ENCODE data around the gene CEP57L1.
"Not testable (repeated sequence)": the region's sequence is repeated elsewhere in the genome, so short reads cannot be mapped to it uniquely, and the experiment has no call there.

The CEP57L1 gene

DNA sequence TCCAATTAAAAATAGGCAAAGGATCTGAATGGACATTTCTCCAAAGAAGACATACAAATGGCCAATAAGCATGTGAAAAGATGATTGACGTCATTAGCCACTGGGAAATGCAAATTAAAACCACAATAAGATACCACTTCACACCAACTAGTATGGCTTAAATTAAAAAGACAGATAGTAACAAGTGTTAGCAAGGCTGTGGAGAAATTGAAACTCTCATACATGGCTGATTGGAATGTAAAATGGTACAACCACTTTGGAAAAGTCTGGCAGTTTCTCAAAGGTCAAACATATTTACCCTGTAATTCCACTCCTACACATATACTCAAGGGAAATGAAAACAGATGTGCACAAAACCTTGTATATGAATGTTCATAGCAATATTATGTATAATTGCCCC, 83.6 kb downstream of the CEP57L1 start:
- no peak for DNase-seq

DNA sequence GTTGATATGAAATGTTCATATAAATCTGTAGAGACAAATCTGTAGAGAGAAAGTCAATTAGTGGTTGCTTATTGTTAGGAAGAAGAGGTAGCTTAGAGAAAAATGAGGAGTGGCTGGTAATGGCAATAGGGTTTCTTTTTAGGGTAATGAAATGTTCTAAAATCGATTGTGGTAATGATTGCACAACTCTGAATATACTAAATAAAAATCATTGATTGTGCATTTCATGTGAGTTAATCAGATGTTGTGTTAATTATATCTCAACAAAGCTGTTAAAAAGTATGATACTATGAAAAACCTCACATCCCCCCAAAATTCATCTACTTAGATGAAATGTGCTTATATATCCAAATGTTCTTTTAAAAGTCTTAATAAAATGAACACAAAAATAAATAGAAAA, 84.2 kb downstream of the CEP57L1 start:
- no peak for DNase-seq

DNA sequence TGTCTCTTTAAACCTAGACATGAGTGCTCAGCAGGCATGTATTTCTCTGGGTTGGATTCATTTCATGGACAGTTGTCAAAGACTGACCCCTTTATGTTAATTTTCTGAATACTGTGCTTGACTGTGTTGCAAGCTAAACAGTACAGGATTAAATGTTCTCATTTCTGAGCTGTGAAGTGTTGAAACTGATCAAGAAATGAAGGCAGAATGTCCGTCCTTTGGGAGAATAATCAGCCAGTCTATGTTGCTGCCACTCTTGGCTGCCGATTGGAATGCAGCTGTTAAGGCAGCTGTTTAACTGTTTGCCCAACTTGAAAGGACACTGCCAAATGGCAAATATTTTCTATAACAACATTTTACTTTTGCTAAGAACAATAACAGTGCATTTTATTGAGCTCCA, 87.3 kb downstream of the CEP57L1 start:
- no peak for DNase-seq

- DNase-seq = no peak
These were observed 87.9 kb downstream of the CEP57L1 start for GRCh38 chr6:109183109-109183650.

GRCh38 chr6:109184638-109185037, 89.3 kb downstream of the CEP57L1 start:
- no peak for DNase-seq

DNA sequence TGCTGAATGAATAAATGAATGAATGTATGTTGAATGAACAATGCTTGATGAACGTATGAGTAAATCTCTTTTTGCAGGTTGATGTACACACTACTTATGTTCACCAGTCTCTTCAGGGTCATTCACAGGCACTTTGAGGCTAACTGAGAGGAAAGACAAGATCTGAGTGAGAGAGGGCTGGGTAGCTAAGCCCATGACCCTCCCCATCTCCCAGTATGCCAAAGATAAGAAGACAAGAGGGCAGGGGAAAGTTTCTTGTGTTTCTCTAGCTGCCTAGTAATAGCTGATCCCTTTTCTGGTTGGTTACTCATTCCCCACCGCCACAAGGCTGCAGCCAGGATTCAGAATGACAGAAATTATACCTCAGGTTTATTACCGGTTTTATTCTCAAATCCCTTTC, 90.7 kb downstream of the CEP57L1 start:
- DNase-seq = no peak

- DNase-seq = peak; percentile 21
These were observed 92.2 kb downstream of the CEP57L1 start for GRCh38 chr6:109187399-109188114.

DNA sequence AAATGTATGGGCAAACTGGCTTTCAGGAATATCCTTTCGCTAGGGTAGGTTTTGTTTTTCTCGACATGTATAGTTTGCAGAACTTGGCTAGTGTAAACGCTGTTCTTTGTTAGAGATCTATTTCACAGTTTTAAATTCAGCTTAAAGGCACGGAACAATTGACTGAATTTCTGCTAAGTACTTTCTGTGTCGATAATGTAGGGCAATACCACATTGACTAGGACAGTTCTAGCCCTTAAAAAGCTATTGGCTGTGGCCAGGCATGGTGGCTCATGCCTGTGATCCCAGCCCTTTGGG, 92.8 kb downstream of the CEP57L1 start:
- no peak for DNase-seq

- DNase-seq = not testable (repeated sequence)
These were observed 96.1 kb downstream of the CEP57L1 start for GRCh38 chr6:109191368-109191767.

DNA sequence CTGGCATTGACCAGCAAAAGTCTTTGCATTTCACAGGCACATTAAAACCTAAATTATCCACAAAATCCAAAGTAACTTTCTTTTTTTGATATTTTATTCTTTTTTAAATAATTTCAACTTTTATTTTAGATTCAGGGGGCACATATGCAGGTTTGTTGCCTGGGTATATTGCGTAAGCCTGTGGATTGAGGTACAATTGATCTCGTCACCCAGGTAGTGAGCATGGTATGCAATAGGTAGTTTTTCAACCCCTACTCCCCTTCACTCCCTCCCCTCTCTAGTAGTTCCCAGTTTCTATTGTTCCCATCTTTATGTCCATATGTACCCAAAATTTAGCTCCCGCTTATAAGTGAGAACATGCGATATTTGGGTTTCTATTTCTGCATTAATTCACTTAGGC, 97.6 kb downstream of the CEP57L1 start:
- no peak for DNase-seq

GRCh38 chr6:109194880-109195279, 99.6 kb downstream of the CEP57L1 start:
- no peak for DNase-seq

- no peak for DNase-seq
These were observed 101.8 kb downstream of the CEP57L1 start for GRCh38 chr6:109197061-109197460.

GRCh38 chr6:109202409-109203264, 107.3 kb downstream of the CEP57L1 start:
- no peak for DNase-seq

DNA sequence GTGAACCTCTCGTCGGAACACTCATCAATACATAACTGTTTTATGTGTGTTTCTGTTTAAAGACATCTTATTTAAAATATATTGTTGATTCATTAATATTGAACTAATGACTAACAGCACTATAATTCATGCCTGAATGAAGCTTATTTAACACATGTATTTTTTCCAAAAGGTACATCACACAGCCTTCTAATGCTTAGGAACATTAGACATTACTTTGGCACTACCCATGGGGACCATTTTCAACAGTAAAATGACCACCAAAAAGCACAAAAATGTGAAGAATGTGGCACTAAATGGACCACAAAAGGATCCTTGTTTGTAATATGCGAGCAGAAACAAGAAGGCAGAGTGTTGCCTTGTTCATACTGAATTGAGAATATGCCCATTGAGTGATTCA, 109.2 kb downstream of the CEP57L1 start:
- DNase-seq = no peak

DNA sequence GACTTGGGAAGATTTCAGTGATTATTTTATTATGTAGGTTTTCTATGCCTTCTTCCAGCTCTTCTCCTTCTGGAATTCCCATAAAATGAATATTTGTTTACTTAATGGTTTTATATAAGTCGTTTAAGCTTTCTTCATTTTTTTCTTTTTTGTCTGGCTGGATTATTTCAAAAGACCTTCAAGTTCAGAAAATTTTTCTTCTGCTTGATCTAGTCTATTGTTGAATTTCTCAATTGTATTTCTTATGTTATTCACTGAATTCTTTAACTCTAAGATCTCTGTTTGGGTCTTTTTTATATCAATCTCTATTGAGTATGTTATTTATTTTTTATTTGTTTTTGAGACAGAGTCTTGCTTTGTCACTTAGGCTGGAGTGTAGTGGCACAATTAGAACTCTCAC, 117.4 kb downstream of the CEP57L1 start:
- no peak for DNase-seq
